Glutamatergic neuron (in vitro differentiated cells): ENCODE measurements around the gene ZFPM1. TPM values are rescaled to one million over a fixed set of nuclear protein-coding genes. Genes with fewer than 3 reads are reported as not detected.

Experiments used
- DNase-seq: peaks from one replicate; pipeline ENCODE4 v3.0.0; 2022
- H3K27ac Mint-ChIP-seq: one replicate; pipeline ENCODE4 v1.8.0; 2020; ENCODE audit warnings: mild to moderate bottlenecking, mixed read lengths, inconsistent platforms; ENCODE audit not compliant: unreplicated experiment
- H3K27me3 Mint-ChIP-seq: one replicate; pipeline ENCODE4 v1.8.0; 2020; ENCODE audit warnings: mild to moderate bottlenecking, moderate library complexity, mixed read lengths, inconsistent platforms; ENCODE audit not compliant: unreplicated experiment
- H3K36me3 Mint-ChIP-seq: one replicate; pipeline ENCODE4 v1.8.0; 2020; ENCODE audit warnings: mild to moderate bottlenecking, mixed read lengths, inconsistent platforms; ENCODE audit not compliant: unreplicated experiment
- H3K4me1 Mint-ChIP-seq: one replicate; pipeline ENCODE4 v1.8.0; 2020; ENCODE audit warnings: mild to moderate bottlenecking, low read depth, mixed read lengths, inconsistent platforms; ENCODE audit not compliant: unreplicated experiment
- H3K4me3 Mint-ChIP-seq: one replicate; pipeline ENCODE4 v1.8.0; 2020; ENCODE audit warnings: mild to moderate bottlenecking, mixed read lengths, inconsistent platforms; ENCODE audit not compliant: unreplicated experiment
- H3K9me3 Mint-ChIP-seq: one replicate; pipeline ENCODE4 v1.8.0; 2020; ENCODE audit warnings: mild to moderate bottlenecking, moderate library complexity, mixed read lengths, inconsistent platforms; ENCODE audit not compliant: unreplicated experiment
- total RNA-seq: library from RNA; stranded (reverse); fragmentation: NEBNext Ultra II Directional; extraction: Animal tissue kit (Norgen Biotek cat#: 25700); gene quantifications from one replicate; pipeline ENCODE4 v1.2.1, GENCODE V29; 2021; ENCODE audit not compliant: unreplicated experiment
- TF ChIP-seq, protein P1 (sequence below): fragments of 200-600 bp; sonication (generic); IDR thresholded peaks from one replicate; pipeline ENCODE4 v1.5.0; 2021; ENCODE audit not compliant: partially characterized antibody, unreplicated experiment

Gene ZFPM1
- total RNA-seq, 1 donor from 2014 or later: 11.1 TPM

DNA sequence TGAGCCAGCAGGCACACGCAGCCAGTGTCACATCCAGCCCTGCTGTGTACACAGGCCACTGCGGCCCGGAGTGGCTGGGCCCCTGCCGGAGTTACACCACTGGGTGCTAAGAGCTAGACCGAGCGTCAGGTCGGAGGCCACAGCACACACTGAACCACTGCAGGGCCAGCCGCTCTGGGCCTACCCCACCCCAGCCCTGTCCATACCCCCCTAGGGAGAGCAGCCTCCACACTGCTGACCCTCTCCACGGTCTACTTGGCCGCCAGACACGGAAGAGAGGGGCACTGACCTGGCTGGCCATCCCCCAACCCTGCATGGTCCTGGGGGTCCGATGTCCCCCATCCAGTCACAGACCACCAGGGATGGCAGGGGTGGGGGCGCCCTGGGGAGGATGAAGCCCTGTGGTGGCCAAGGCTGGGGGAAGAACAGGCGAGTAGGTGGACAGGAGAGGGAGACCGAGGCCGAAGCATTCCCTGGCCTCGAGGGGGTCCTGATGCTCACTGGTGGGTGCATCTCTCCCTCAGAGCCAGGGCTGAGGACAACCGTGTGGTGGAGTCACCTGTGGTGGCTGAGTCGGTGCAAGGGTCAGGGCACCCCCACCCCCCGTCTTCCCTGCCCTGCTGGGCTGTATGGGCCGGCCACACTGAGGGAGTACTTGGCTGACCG lies 82.2 kb downstream of the ZFPM1 start:
- H3K9me3 Mint-ChIP-seq: peaks cover 5% of the 10 kb centered on the region
- peaks cover 8% of the 10 kb centered on the region for H3K27me3 Mint-ChIP-seq
- H3K27ac Mint-ChIP-seq: no peak overlapping the region
- H3K36me3 Mint-ChIP-seq: no peaks in the 10 kb centered on the region
- peak overlapping the region; percentile 81 for H3K4me3 Mint-ChIP-seq
- H3K4me1 Mint-ChIP-seq: peaks cover 2% of the 10 kb centered on the region
- DNase-seq: no peak
- TF ChIP-seq, protein P1, sequence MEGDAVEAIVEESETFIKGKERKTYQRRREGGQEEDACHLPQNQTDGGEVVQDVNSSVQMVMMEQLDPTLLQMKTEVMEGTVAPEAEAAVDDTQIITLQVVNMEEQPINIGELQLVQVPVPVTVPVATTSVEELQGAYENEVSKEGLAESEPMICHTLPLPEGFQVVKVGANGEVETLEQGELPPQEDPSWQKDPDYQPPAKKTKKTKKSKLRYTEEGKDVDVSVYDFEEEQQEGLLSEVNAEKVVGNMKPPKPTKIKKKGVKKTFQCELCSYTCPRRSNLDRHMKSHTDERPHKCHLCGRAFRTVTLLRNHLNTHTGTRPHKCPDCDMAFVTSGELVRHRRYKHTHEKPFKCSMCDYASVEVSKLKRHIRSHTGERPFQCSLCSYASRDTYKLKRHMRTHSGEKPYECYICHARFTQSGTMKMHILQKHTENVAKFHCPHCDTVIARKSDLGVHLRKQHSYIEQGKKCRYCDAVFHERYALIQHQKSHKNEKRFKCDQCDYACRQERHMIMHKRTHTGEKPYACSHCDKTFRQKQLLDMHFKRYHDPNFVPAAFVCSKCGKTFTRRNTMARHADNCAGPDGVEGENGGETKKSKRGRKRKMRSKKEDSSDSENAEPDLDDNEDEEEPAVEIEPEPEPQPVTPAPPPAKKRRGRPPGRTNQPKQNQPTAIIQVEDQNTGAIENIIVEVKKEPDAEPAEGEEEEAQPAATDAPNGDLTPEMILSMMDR: no peak

DNA sequence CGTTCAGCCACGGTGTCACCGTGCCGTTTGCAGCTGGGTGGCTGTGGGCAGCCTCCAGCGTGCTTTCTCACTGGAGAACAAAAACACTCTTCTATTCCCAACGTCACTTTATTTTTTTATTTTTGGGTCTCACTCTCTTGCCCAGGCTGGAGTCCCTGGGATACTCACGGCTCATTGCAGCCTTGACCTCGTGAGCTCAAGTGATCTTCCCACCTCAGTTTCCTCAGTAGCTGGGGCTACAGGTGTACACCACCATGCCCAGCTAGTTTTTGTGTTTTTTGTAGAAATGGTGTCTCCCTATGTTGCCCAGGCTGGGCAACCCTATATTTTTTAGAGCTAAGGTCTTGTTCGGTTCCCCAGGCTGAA lies 82.8 kb downstream of the ZFPM1 start:
- no peak for DNase-seq
- peak overlapping the region; percentile 81 for H3K4me3 Mint-ChIP-seq
- no peaks in the 10 kb centered on the region for H3K36me3 Mint-ChIP-seq
- H3K27me3 Mint-ChIP-seq: peaks cover 8% of the 10 kb centered on the region
- peaks cover 5% of the 10 kb centered on the region for H3K9me3 Mint-ChIP-seq
- peak overlapping the region; percentile 62 for H3K27ac Mint-ChIP-seq
- H3K4me1 Mint-ChIP-seq: peaks cover 2% of the 10 kb centered on the region
- TF ChIP-seq, protein P1: no peak

DNA sequence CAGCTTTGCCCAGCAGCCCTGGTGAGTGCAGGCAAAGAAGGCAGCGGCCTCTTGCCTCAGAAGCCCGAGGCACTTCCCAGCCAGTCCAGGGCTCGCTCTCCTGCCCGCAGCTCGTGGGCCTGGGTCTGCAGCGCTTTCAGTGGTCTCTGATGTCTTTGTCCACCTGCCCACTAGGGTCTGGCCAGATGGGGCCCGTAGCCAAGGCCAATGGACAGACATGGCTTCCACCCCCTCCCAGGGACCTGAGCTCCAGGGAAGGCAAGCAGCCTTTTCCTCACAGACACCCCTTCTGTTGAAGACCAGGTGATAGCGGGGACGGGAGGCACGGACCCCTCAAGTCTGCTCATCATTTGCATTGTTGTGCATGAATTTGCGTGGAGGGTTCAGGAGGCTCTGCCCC lies 83.4 kb downstream of the ZFPM1 start:
- Mint-ChIP-seq H3K4me1 (peaks cover 2% of the 10 kb centered on the region), H3K9me3 (peaks cover 5% of the 10 kb centered on the region), H3K4me3 (no peak overlapping the region), H3K36me3 (no peaks in the 10 kb centered on the region), H3K27ac (no peak overlapping the region), H3K27me3 (peaks cover 8% of the 10 kb centered on the region)
- DNase-seq: no peak
- TF ChIP-seq, protein P1: no peak

DNA sequence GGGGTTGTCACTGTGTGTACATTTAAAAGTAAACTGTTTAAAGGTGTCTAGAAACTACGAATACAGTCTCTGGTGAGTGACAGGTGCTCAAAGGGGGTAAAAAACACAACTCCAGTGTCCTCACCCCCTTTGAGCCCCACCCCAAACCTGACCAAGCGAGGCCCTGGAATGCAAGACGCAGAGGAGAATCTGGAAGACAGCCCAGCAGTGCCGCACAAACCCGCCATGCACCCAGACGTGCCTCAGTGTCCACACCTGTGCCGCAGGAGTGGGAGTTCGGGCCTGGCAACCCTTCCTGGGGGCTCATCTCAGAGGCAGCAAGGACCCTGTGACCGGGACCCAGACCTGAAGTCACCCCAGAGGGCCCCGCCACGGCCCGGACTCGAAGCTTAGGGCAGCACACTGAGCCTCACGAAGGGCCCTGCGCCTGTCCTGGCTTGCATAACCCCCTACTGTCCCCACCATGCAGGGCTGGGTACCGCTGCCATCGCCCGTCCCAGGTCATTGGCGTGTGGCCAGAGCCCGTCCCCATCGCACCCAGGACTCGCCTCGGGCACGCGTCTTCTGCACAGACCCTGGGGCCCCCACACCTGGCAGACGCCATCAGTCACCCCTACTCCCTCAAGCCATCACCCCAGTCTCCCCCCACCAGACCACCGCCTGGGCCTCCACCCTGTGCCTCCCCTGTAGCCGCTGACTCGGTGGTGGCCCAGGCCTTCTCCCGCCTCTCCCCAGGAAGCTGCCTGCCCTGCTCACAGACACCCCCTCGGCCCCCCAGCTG lies 84.1 kb downstream of the ZFPM1 start:
- peaks cover 2% of the 10 kb centered on the region for H3K4me1 Mint-ChIP-seq
- TF ChIP-seq, protein P1: no peak
- H3K4me3 Mint-ChIP-seq: no peak overlapping the region
- no peaks in the 10 kb centered on the region for H3K36me3 Mint-ChIP-seq
- H3K27ac Mint-ChIP-seq: no peak overlapping the region
- H3K9me3 Mint-ChIP-seq: peaks cover 5% of the 10 kb centered on the region
- H3K27me3 Mint-ChIP-seq: peaks cover 7% of the 10 kb centered on the region
- no peak for DNase-seq

DNA sequence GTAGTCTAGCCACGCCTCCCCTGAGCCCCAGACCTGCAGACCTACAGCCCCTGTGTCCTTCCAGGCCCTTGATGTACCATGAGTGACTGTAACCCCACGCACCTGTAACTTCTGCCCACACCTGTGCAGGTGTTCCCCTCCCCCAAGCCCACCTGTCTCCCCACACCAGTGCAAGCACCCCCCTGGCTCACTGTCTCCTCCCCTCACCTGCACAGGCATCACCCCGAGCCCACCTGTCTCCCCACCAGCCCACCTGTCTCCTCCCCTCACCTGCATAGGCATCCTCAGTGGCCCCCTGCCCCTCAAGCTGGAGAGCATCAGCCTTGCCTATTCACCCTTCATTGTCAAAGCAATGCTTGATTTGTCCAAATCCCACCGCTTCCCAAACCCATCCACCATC lies 84.8 kb downstream of the ZFPM1 start:
- TF ChIP-seq, protein P1: no peak
- Mint-ChIP-seq H3K27ac (no peak overlapping the region), H3K4me1 (peaks cover 2% of the 10 kb centered on the region), H3K9me3 (peaks cover 9% of the 10 kb centered on the region), H3K36me3 (no peaks in the 10 kb centered on the region), H3K27me3 (peaks cover 7% of the 10 kb centered on the region), H3K4me3 (no peak overlapping the region)
- no peak for DNase-seq
